Measurements from ENCODE around the gene ADD2.

The ADD2 gene

GRCh38 chr2:70612574-70612973, 155.4 kb downstream of the ADD2 start:
- TF ChIP-seq POLR2A (IDR thresholded peaks at IDR 0.05; ENCODE audit: low read length) (no peak), GATA1 (IDR thresholded peaks at IDR 0.05; ENCODE audit: low read depth, low read length) (no peak)
- DNase-seq: no peak

GRCh38 chr2:70608373-70608772, 159.6 kb downstream of the ADD2 start:
- DNase-seq: no peak
- TF ChIP-seq POLR2A (IDR thresholded peaks at IDR 0.05; ENCODE audit: low read length): no peak
- no peak for TF ChIP-seq GATA1 (IDR thresholded peaks at IDR 0.05; ENCODE audit: low read depth, low read length)

- TF ChIP-seq POLR2A (IDR thresholded peaks at IDR 0.05; ENCODE audit: low read length) (no peak), GATA1 (IDR thresholded peaks at IDR 0.05; ENCODE audit: low read depth, low read length) (no peak)
- no peak for DNase-seq
Observed at GRCh38 chr2:70607121-70607561, 160.9 kb downstream of the ADD2 start.

Measured in erythroblast (primary cell).